Right hindlimb (tissue), 1 donor: Measurements from ENCODE around the gene PIPOX.

Experiments
- DNase-seq: peaks from one replicate; pipeline ENCODE4 v3.0.0-alpha.2; 2018

Gene PIPOX, protein sequence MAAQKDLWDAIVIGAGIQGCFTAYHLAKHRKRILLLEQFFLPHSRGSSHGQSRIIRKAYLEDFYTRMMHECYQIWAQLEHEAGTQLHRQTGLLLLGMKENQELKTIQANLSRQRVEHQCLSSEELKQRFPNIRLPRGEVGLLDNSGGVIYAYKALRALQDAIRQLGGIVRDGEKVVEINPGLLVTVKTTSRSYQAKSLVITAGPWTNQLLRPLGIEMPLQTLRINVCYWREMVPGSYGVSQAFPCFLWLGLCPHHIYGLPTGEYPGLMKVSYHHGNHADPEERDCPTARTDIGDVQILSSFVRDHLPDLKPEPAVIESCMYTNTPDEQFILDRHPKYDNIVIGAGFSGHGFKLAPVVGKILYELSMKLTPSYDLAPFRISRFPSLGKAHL

DNA sequence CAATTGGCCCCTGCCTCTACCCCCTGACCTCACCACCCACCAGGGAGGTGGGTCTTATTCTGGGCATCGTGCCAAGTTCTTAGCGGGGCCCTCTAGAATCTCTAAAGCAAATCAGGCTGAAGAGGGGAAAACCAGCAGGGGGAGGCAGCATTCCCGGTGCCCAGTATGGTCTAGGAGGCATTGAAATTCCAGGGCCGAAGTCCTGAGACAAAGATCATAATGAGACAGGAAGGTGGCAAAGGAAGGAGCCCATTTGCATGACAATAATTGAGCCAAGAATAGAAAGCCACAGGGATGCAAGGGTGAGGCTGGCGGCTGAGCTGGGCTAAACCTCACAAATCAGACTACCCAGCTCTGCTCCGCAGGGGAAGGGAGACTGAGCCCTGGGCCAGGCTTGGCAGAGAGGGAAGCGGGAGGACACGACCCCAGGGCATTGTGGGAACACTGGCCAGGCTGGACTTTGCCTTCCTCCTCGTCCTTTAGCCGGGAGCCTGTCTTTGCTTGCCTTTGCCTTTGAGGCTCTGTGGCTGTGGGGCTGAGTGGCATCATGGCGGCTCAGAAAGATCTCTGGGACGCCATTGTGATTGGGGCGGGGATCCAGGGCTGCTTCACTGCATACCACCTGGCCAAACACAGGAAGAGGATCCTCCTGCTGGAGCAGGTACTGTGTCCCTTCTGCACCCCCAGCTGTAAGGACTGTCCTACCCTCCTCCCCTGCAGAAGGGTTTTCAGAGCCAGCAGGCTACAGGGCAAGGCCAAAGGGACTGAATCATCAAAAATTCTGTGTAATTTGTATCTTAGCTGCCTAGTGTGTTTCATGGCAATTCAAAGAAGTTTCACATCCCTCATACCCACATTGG lies at the start of gene PIPOX:
TSS of gene PIPOX (plus strand) at position 463 of the 860 bp plus-strand sequence. CDS start at position 548, 85 bp downstream.
- peak; percentile 50 for DNase-seq

DNA sequence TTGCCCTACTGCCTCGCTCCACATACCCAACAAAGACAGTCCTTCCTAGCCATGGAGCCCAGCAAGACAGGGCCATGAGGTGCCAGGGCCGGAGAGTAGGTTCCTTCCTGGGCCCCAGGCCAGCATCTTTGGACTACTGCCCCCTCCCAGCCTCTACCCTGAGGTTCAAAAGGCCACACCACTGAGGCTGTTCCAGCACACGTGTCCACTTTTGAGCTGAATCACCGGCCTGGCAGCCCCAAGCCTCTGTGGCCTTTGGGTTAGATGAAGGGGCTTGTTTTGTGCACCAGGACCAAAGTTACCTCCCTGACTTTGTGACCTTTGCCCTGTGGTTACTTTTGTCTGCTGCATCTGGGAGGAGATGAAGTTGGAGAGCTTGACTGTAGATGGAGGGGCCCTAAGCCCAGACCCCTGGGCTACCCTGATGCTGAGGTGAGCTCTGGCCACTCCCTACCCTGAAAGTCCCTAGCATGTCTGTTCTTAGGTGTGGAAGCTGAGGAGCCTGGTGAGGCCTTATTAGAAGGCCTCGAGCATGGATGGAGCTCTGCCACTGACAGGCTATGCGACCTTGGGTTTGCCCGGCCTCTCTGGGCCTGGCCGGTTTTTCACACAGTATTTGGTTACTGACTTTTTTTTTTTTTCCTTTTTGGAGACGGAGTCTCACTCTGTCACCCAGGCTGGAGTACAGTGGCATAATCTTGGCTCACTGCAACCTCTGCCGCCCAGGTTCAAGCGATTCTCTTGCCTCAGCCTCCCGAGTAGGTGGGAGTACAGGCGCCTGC lies 49.1 kb upstream of the PIPOX start:
- DNase-seq = no peak

GRCh38 chr17:28996554-28997096 lies 46.3 kb upstream of the PIPOX start:
- no peak for DNase-seq

- DNase-seq = no peak
Observed at GRCh38 chr17:28997806-28998205, 45.1 kb upstream of the PIPOX start.

DNA sequence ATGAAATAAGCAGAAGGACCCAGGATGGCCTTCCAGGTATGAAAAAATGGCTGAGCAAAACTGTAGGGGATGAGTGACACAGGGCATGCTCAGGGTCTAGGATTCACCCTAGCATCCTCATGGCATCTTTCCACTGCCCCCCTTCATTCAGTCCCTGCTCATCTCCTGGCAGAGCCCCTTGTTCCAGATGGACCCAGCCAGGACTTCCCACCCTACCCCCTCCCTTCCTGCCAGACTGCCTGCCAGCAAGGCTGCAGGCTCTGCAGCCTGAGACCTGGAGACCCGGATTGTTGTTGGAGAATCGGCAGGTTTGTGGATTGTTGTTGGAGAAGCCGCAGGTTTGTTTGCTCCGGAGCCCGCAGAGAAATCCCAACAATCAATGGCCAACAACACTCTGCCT lies 43.7 kb upstream of the PIPOX start:
- DNase-seq = no peak

DNA sequence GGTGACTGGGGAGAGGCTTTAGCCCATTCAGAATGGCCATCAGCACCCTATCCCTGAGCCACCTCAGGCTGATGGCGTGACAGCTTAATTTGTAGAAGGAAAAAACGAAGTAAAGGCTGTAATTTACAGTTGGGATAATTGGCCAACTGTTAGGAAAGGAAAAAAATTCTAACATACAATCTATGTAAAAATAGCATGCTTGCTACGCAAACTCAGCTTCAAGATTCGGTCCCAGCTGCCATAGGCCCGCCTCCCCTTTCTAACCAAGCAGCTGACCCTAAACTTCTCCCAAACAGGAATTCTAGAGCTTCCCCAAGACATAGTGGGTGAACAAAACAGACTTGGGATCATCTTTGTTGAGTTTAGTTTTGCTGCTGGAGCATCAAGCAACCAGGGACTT lies 42.0 kb upstream of the PIPOX start:
- no peak for DNase-seq

DNA sequence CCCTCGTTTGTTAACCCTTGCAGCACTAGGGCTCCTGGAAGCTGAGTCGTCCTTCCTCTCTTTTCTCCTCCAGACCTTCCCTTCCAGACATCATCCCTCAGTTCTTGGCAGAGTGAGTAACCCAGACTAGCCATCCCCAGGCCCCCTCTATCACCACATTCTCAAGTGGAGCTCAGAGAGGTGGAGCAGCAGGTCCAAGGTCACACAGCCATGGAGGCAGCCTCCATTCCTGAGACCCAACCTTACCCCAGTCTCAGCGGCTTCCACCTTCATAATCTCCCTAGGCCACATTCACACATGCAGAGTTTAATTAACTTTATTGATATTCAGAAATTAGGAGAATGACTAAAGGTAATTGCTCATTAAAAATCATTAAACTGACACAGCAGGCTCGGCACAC lies 40.1 kb upstream of the PIPOX start:
- no peak for DNase-seq

DNA sequence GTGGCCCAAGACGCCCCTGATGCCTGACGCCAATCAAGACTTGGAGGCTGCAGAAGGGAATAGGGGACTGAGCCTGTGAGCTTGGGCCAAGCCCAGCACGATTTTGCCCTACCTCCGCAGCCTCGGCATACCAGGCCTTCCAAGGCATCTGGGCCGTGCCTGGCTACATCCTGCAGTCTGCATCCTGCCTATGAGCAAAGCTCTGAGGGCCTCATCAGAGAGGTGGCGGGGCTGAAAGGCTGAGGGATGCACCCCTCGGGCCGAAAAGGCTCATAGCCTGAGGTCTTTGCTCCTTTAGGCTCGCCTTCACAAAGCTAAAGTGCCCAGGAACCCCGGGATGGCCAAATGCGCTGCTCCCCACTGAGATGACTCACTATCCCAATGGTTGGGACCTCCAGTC lies 39.7 kb upstream of the PIPOX start:
- no peak for DNase-seq

DNA sequence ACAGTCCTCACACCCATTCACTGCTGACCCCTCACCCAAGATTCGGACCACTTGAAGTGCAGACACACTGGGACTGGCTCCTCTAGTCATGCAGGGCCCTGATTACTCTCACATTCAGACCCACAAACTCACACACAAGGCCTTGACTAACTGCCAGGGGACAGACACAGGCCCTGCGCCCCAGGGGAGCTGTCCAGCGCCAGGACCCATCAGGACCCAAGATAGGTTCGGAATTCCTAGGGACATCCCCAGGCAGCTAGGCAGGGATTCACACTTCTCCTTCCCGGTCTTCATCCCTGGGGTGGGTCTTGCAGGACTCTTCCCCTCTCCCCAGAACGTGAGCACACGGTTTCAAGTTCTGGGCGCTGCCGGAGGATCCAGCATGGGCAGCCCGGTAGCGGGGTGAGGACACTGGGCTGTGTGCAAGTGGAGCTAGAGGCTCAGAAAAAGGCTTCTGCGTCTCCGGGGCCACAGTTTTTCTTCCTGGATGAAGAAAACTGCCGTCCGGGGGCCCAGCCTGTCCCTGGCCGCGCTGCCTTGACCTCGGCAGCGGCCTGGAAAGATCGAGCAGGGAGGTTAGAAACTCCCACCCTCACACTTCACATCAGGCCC lies 38.8 kb upstream of the PIPOX start:
- DNase-seq = no peak

DNA sequence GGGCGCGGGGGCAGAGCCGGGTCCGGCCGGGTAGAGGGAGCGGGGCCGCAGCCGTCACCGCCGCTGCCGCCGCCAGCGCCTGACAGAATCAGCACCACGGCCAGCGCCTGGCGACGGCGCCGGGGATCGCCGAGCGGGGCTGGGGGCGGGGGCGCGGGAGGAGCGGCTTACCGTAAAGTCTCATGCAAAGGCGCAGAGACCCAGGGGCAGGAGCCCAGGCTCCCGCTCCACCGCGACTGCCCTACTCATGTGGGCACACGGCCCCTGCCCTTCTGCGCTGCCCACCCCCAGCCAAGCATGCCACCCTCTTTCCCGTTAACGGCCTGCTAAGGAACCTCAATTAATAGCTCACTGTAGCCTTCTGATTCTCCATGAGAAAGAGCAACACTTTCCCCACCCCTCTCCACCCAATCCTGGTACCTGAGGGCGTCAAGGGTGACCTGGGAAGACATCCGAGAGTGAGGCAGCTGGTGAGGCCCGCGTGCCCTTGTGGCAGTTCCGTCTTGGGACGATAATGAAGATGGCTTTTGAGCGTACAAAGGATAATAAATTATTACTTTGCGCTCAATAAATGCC lies 36.9 kb upstream of the PIPOX start, which contains the start of gene SEZ6:
TSS of gene SEZ6 (minus strand) at position 98 of the 576 bp plus-strand sequence. CDS start 164 bp downstream, outside the sequence.
- DNase-seq = peak; percentile 83

DNA sequence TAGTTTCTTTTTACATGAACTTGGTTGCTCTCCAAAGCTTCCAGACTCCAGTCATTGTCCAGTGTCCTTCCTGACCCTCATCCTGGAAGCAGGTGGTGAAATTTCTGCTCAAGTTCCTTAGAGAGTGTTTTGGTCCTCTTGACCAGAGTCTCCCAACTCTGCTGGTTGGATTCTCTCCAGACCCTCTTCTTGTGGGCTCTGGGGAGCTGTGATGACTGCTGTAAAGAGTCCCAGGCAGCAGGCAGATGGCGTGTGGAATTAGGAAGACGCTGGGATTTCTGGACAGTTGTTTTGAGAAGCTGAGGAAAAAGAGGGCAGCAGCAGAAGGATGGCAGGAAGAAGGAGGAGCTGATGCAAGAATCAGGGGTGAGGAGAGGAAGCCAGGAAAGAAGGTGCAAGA lies 35.5 kb upstream of the PIPOX start:
- DNase-seq = no peak

DNA sequence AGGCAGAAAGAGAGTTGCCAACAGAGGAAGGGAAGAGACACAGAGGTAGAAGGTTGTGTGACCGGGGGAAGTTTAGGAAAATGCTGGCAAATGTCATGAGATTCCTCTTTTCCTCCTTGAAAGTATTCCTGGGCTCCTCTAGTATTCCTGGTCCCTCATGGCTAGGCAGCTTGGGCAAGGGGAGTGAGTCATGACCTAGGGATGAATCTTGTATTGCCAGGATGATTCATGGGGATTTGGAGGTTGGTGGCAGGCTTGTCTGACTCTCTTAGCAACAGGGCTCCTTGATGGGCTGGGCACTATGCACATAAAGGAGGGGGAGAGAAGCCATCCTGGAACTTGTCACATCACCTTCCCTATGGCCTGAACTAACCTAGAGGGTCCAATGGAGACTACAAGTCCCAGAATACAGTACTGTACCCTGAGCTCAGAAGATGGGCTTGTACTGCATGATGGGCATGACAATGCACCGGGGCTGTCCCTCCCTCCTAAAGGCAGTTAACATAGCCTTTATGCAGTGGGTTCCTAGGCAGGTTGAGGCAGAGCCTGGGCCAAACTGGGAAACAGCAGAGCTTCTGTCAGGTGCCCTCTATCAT lies 35.0 kb upstream of the PIPOX start:
- DNase-seq = no peak

GRCh38 chr17:29008591-29008990 lies 34.4 kb upstream of the PIPOX start:
- no peak for DNase-seq

GRCh38 chr17:29010129-29010528 lies 32.8 kb upstream of the PIPOX start:
- DNase-seq = no peak

GRCh38 chr17:29010586-29010985 lies 32.4 kb upstream of the PIPOX start:
- DNase-seq = no peak

DNA sequence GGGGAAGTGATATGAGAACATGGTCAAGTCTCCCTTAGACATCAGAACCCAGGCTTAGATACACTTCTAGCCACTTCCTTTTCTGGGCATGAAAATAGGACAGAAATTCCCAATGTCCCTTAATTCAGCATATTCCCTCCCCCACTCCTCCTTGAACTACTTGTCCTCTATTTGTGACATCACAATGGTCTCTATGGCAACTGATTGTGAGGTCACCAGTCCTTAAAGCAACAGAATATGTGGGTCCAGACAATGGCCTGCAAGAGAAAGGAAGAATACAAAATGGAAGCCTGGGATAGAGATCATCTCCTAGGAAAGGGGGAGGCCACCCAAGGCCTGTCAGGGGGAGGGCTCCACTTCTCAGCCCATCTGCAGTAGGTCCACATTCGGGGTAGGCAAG lies 30.4 kb upstream of the PIPOX start:
- no peak for DNase-seq

DNA sequence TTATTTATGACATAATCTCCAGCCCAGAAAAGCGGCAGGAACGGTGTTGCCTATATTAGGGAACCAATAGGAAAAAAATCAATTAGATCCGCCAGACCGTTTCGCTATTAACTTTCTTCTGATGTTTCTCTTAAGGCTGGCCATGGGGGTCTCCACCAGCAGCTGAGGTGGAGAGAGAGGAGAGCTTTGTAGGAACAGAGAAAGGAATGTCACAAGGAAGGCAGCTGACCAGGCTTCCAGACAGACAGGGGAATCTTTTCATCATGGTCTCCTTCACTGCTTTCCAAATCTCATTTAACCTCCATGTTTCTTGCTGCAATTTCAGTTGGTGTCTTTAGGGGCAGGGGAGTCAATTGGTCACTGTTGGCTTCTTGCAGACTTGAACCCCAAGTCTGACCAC lies 28.2 kb upstream of the PIPOX start:
- DNase-seq = no peak

GRCh38 chr17:29016345-29017210 lies 26.4 kb upstream of the PIPOX start:
- DNase-seq = no peak

DNA sequence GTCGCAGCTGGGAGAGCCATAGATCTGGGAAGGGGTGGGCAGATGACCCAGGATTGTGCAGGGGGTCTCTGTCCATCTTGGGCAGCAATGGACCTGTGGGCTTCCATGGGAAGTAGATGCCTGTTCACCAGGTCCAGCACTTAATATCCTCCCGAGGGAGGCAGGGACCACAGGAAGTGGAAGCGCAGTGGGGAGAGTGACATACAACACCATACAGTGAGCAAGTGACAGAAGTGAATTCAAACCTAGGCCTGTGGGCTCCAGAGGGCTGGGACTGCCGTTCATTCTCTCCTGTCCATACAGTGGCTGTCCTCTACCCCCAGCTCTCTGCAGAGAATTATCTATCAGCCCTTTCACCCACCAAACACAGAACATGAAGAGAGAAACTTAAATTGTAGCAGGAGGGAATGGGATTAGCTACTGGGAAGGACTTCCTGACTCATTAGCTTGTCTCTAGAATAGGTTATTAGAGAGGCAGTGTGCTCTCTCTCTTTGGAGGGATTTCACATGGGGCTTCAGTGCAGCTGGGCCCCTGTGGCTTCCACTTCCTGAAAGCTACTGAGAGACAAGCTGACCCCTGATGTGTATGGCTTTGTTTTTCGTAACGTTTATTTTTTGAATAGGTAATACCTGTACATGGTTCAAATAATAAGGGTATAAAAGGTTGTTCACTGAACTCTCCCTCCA lies 24.0 kb upstream of the PIPOX start:
- DNase-seq = no peak
